Right cardiac atrium (tissue), 5 donors: Measurements from ENCODE around the gene LGI4. TPM values are rescaled to one million over a fixed set of nuclear protein-coding genes. Genes with fewer than 3 reads are reported as not detected.

Source experiments
- ATAC-seq, 2 donors: fragments of 200-7000 bp; cut with Tn5 transposase; one replicate each; pipeline versions ENCODE4 v1.8.0 to v1.9.1; 2020; ENCODE audit warnings: moderate library complexity in 2 of 2, mild to moderate bottlenecking in 1 of 2
- DNase-seq, 3 donors: peaks; one replicate each; pipeline ENCODE4 v3.0.0-alpha.2; 2020
- H3K27ac ChIP-seq: one replicate; pipeline ENCODE4 v1.5.1; 2013; ENCODE audit warnings: mild to moderate bottlenecking, low read length, control low read depth, moderate library complexity
- H3K27me3 ChIP-seq: one replicate; pipeline ENCODE4 v1.6.1; 2013; ENCODE audit not compliant: control insufficient read depth, insufficient read depth
- H3K4me1 ChIP-seq: one replicate; pipeline ENCODE4 v1.6.1; 2013; ENCODE audit warnings: low read length; ENCODE audit not compliant: control insufficient read depth, insufficient read depth
- H3K4me3 ChIP-seq: one replicate; pipeline ENCODE4 v1.5.1; 2013; ENCODE audit warnings: low read length, control low read depth
- H3K9me3 ChIP-seq: one replicate; pipeline ENCODE4 v1.6.1; 2013; ENCODE audit warnings: low read length; ENCODE audit not compliant: control insufficient read depth
- WGBS: extraction: QIAGEN DNeasy Blood & Tissue Kit; methylation state at CpG from one replicate; pipeline ENCODE4 v1.1.7; 2013; 5-methylcytosine and 5-hydroxymethylcytosine counted together
- intact Hi-C, 4 donors: fragments of 100-400 bp; cut with DNase I; formaldehyde crosslinking; loops; one replicate each; pipeline versions ENCODE4 v1.11.0 to v1.14.0; 2022 to 2023
- polyA plus RNA-seq: library from polyadenylated mRNA; stranded (reverse); fragments of 200-250 nt; gene quantifications from one replicate; pipeline ENCODE4 v1.2.3, GENCODE V29; 2013
- total RNA-seq, 4 donors: library from RNA; stranded (reverse); fragmentation: NEBNext Ultra II Directional; extraction: Animal tissue kit (Norgen Biotek cat#: 25700); gene quantifications; one replicate each; pipeline ENCODE4 v1.2.1, GENCODE V29; 2021
- donor health status: healthy with polysubstance abuse.
- donor health status: DM: no; HTN: yes; CAD: no.
- donor health status: DM: no; HTN: no; CAD: no.
- donor health status: DM: no; HTN: yes; CAD: no; lungs with severe emphysema.
- donor health status: DM: yes; HTN: yes; CAD: no.

Gene LGI4
- total and polyA plus RNA-seq, 5 donors, result 25.0 to 40.9 (median 35.6) TPM

- no peak for ATAC-seq
- DNase-seq, result no peak
- Histone ChIP-seq H3K27ac (no peak overlapping the region), H3K4me3 (no peak overlapping the region), H3K9me3 (no peaks in the 10 kb centered on the region), H3K27me3 (no peaks in the 10 kb centered on the region), H3K4me1 (no peaks in the 10 kb centered on the region)
- intact Hi-C loops, result loop anchor here in 1 of 4 donors (10.0 kb wide), 1 partner anchor 104 kb away; no protein-coding TSS in a partner anchor
- WGBS, result 80% methylated on average over 2 of the region's 2 CpGs
Observed at GRCh38 chr19:35150445-35150844, 15.6 kb upstream of the LGI4 start.

GRCh38 chr19:35149463-35149862 is 14.6 kb upstream of the LGI4 start:
- ATAC-seq, result no peak
- no peak overlapping the region for H3K4me3 ChIP-seq
- DNase-seq, result no peak
- 78% methylated on average over 3 of the region's 3 CpGs for WGBS
- H3K27ac ChIP-seq, result no peak overlapping the region
- H3K27me3 ChIP-seq, result no peaks in the 10 kb centered on the region
- H3K4me1 ChIP-seq, result no peaks in the 10 kb centered on the region
- no peaks in the 10 kb centered on the region for H3K9me3 ChIP-seq
- intact Hi-C loops, result no loop called here

GRCh38 chr19:35146746-35147459 is 12.0 kb upstream of the LGI4 start:
- H3K27me3 ChIP-seq, result no peaks in the 10 kb centered on the region
- no peak overlapping the region for H3K27ac ChIP-seq
- no peaks in the 10 kb centered on the region for H3K9me3 ChIP-seq
- ATAC-seq (no peak), DNase-seq (no peak)
- intact Hi-C loops, result no loop called here
- no peak overlapping the region for H3K4me3 ChIP-seq
- H3K4me1 ChIP-seq, result no peaks in the 10 kb centered on the region
- 65% methylated on average over 7 of the region's 7 CpGs for WGBS

GRCh38 chr19:35144600-35145436 is 10.0 kb upstream of the LGI4 start:
- WGBS, result 21% methylated on average over 15 of the region's 15 CpGs
- no peaks in the 10 kb centered on the region for H3K4me1 ChIP-seq
- no peak overlapping the region for H3K27ac ChIP-seq
- no peaks in the 10 kb centered on the region for H3K27me3 ChIP-seq
- intact Hi-C loops, result no loop called here
- no peak for ATAC-seq
- no peaks in the 10 kb centered on the region for H3K9me3 ChIP-seq
- peak in 1 of 3 donors; percentile 61 for DNase-seq
- no peak overlapping the region for H3K4me3 ChIP-seq

GRCh38 chr19:35144259-35144599 is 9.4 kb upstream of the LGI4 start:
- intact Hi-C loops, result no loop called here

GRCh38 chr19:35143818-35144217 is 9.0 kb upstream of the LGI4 start:
- Histone ChIP-seq H3K27me3 (no peaks in the 10 kb centered on the region), H3K9me3 (no peaks in the 10 kb centered on the region), H3K27ac (no peak overlapping the region), H3K4me1 (no peaks in the 10 kb centered on the region), H3K4me3 (no peak overlapping the region)
- 39% methylated on average over 3 of the region's 3 CpGs for WGBS
- no peak for ATAC-seq
- intact Hi-C loops, result no loop called here
- no peak for DNase-seq

More at GRCh38 chr19:35144259-35144599, 9.4 kb upstream of the LGI4 start:
- 30% methylated on average over 6 of the region's 6 CpGs for WGBS
- Histone ChIP-seq H3K4me1 (no peaks in the 10 kb centered on the region), H3K9me3 (no peaks in the 10 kb centered on the region), H3K4me3 (no peak overlapping the region), H3K27me3 (no peaks in the 10 kb centered on the region), H3K27ac (no peak overlapping the region)
- ATAC-seq (no peak), DNase-seq (peak in 1 of 3 donors; percentile 32)

GRCh38 chr19:35143231-35143715 is 8.4 kb upstream of the LGI4 start, which contains the start of gene FXYD7:
FXYD7 (plus strand) TSS chr19:35143255; CDS start chr19:35143334, 79 bp downstream.
- H3K27me3 ChIP-seq, result no peaks in the 10 kb centered on the region
- DNase-seq (peak; percentile 47 to 73 (median 61)), ATAC-seq (no peak)
- H3K4me3 ChIP-seq, result no peak within 1 kb of the TSS
- H3K4me1 ChIP-seq, result no peaks in the 10 kb centered on the region
- WGBS, result 27% methylated on average over 31 of the region's 31 CpGs
- intact Hi-C loops, result no loop called here
- H3K9me3 ChIP-seq, result no peaks in the 10 kb centered on the region
- no peak within 1 kb of the TSS for H3K27ac ChIP-seq

- H3K9me3 ChIP-seq, result no peaks in the 10 kb centered on the region
- H3K4me3 ChIP-seq, result no peak overlapping the region
- no peak for ATAC-seq
- WGBS, result 23% methylated on average over 44 of the region's 46 CpGs
- no peak overlapping the region for H3K27ac ChIP-seq
- no peaks in the 10 kb centered on the region for H3K4me1 ChIP-seq
- DNase-seq, result peak; percentile 57 to 88 (median 81)
- intact Hi-C loops, result no loop called here
- H3K27me3 ChIP-seq, result no peaks in the 10 kb centered on the region
Observed at GRCh38 chr19:35142606-35143230, 7.9 kb upstream of the LGI4 start.

GRCh38 chr19:35141837-35142605 is 7.2 kb upstream of the LGI4 start:
- no peak overlapping the region for H3K4me3 ChIP-seq
- H3K4me1 ChIP-seq, result no peaks in the 10 kb centered on the region
- intact Hi-C loops, result no loop called here
- no peaks in the 10 kb centered on the region for H3K27me3 ChIP-seq
- no peaks in the 10 kb centered on the region for H3K9me3 ChIP-seq
- DNase-seq (peak in 2 of 3 donors; percentile 60 to 63), ATAC-seq (no peak)
- H3K27ac ChIP-seq, result no peak overlapping the region
- 38% methylated on average over 21 of the region's 21 CpGs for WGBS

GRCh38 chr19:35140962-35141836 is 6.3 kb upstream of the LGI4 start:
- H3K27ac ChIP-seq, result peak overlapping the region; percentile 55
- H3K4me3 ChIP-seq, result peak overlapping the region; percentile 37
- 9% methylated on average over 48 of the region's 48 CpGs for WGBS
- no peaks in the 10 kb centered on the region for H3K27me3 ChIP-seq
- intact Hi-C loops, result no loop called here
- ATAC-seq (peak; percentile 72 to 85), DNase-seq (peak; percentile 95 to 98 (median 98))
- no peaks in the 10 kb centered on the region for H3K4me1 ChIP-seq
- no peaks in the 10 kb centered on the region for H3K9me3 ChIP-seq
